ENCODE data around the gene CTU2. TPM values are rescaled to one million over a fixed set of nuclear protein-coding genes. Genes with fewer than 3 reads are reported as not detected.

Gene CTU2
- total RNA-seq, 4 donors from 2014 or later: 2.8 to 5.6 (median 4.2) TPM; not detected in 1

DNA sequence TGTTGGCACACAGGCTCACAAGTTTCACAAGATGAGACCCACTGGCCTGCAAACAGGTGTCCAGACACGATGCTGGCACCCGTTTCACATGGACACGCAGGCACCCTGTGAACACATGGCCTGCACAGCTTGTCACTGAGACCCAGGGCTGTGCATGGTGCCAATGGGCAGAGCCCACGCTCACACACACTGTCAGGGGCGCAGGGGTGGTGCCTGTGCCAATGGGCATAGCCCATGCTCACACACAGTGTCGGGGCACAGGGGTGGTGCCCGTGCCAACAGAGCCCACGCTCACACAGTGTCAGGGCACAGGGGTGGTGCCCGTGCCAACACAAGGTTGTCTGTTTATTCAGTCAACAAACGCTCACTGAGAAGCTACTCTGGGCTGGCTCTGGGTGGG, 29.3 kb downstream of the CTU2 start:
- Histone ChIP-seq H3K36me3 (peaks cover 0 to 24% (median 1%) of the 10 kb centered on the region in 4 donors), H3K27me3 (no peaks in the 10 kb centered on the region), H3K4me1 (peaks cover 0 to 6% (median 3%) of the 10 kb centered on the region in 4 donors), H3K9me3 (no peaks in the 10 kb centered on the region), H3K4me3 (no peak overlapping the region), H3K27ac (no peak overlapping the region)
- in situ Hi-C loops (cut with MboI; ENCODE audit: low pct_ligation_motif_present in 1 of 4, low pct_unique_long_range_greater_than_20kb in 1 of 4, low sequenced_read_pairs in 3 of 4) (loop anchor here in 1 of 4 donors (25.0 kb wide), 1 partner anchor 477 kb away; the partner anchor contains the start of genes SLC22A31 and ZNF778), intact Hi-C loops (cut with DNase I; ENCODE audit: low total_unique reads) (no loop called here)
- TF ChIP-seq POLR2AphosphoS5 (IDR thresholded peaks at IDR 0.05) (no peak), POLR2A (IDR thresholded peaks at IDR 0.05) (no peak), EP300 (IDR thresholded peaks at IDR 0.05; ENCODE audit: low read depth) (no peak)
- TF ChIP-seq, protein P1, sequence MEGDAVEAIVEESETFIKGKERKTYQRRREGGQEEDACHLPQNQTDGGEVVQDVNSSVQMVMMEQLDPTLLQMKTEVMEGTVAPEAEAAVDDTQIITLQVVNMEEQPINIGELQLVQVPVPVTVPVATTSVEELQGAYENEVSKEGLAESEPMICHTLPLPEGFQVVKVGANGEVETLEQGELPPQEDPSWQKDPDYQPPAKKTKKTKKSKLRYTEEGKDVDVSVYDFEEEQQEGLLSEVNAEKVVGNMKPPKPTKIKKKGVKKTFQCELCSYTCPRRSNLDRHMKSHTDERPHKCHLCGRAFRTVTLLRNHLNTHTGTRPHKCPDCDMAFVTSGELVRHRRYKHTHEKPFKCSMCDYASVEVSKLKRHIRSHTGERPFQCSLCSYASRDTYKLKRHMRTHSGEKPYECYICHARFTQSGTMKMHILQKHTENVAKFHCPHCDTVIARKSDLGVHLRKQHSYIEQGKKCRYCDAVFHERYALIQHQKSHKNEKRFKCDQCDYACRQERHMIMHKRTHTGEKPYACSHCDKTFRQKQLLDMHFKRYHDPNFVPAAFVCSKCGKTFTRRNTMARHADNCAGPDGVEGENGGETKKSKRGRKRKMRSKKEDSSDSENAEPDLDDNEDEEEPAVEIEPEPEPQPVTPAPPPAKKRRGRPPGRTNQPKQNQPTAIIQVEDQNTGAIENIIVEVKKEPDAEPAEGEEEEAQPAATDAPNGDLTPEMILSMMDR (IDR thresholded peaks at IDR 0.05): no peak
- DNase-seq: no peak
- 50 to 76% methylated on average over 2 to 9 of the region's 10 CpGs for WGBS, 2 donors (ENCODE audit: low coverage in 1 of 2)

DNA sequence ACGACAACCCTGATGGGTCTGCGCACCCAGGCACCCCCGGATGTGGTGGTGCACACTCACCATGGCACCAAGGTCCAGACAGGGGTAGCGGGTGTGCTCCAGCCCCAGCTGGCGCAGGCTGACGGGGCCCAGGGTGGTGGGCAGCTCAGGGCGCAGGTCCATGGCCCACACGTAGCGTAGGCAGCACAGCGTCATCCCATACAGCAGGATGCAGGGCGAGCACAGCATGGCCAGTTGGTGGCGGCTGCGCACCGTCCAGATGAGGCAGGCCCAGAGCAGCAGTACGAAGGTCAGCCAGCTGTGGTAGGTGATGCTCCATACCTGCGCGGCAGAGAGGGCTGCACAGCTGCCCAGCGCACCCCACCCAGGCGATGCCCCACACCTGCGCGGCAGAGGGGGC, 29.8 kb downstream of the CTU2 start:
- no peak overlapping the region for H3K4me3 ChIP-seq
- intact Hi-C loops (cut with DNase I; ENCODE audit: low total_unique reads): no loop called here
- no peak for TF ChIP-seq EP300 (IDR thresholded peaks at IDR 0.05; ENCODE audit: low read depth)
- TF ChIP-seq, protein P1 (IDR thresholded peaks at IDR 0.05): no peak
- no peak for TF ChIP-seq POLR2A (IDR thresholded peaks at IDR 0.05)
- TF ChIP-seq POLR2AphosphoS5 (IDR thresholded peaks at IDR 0.05): no peak
- no peak for DNase-seq
- H3K27ac ChIP-seq: no peak overlapping the region
- H3K36me3 ChIP-seq: peaks cover 0 to 23% (median 1%) of the 10 kb centered on the region in 4 donors
- no peaks in the 10 kb centered on the region for H3K27me3 ChIP-seq
- 94% methylated on average over 20 of the region's 21 CpGs; no CpG with 5 or more reads in 1 of the 2 donors for WGBS, 2 donors (ENCODE audit: low coverage in 1 of 2)
- peaks cover 0 to 6% (median 3%) of the 10 kb centered on the region in 4 donors for H3K4me1 ChIP-seq
- in situ Hi-C loops (cut with MboI; ENCODE audit: low pct_ligation_motif_present in 1 of 4, low pct_unique_long_range_greater_than_20kb in 1 of 4, low sequenced_read_pairs in 3 of 4): loop anchor here in 1 of 4 donors (25.0 kb wide), 1 partner anchor 476 kb away; the partner anchor contains the start of genes SLC22A31 and ZNF778
- no peaks in the 10 kb centered on the region for H3K9me3 ChIP-seq

DNA sequence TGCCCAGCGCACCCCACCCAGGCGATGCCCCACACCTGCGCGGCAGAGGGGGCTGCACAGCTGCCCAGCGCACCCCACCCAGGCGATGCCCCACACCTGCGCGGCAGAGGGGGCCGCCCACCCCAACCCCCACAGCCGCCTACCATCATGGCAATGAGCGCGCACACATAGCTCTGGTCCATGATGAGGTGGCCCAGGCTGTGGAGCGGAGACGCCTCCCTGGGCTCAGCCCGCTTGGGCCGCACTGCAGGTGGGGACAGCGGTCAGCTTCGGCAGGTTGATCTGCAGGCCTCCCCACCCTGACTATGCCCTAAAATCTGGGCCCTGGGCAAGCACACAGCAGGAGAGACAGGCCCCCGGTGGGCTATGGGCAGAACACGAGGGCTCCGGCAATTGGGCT, 30.2 kb downstream of the CTU2 start:
- H3K9me3 ChIP-seq: no peaks in the 10 kb centered on the region
- peaks cover 0 to 6% (median 3%) of the 10 kb centered on the region in 4 donors for H3K4me1 ChIP-seq
- DNase-seq: no peak
- no peak overlapping the region for H3K27ac ChIP-seq
- H3K36me3 ChIP-seq: peaks cover 0 to 22% (median 1%) of the 10 kb centered on the region in 4 donors
- no peak overlapping the region for H3K4me3 ChIP-seq
- intact Hi-C loops (cut with DNase I; ENCODE audit: low total_unique reads): no loop called here
- TF ChIP-seq POLR2AphosphoS5 (IDR thresholded peaks at IDR 0.05) (no peak), EP300 (IDR thresholded peaks at IDR 0.05; ENCODE audit: low read depth) (no peak), POLR2A (IDR thresholded peaks at IDR 0.05) (no peak)
- TF ChIP-seq, protein P1 (IDR thresholded peaks at IDR 0.05): no peak
- WGBS, 2 donors (ENCODE audit: low coverage in 1 of 2): 91 to 100% methylated on average over 1 to 19 of the region's 21 CpGs
- no peaks in the 10 kb centered on the region for H3K27me3 ChIP-seq
- in situ Hi-C loops (cut with MboI; ENCODE audit: low pct_ligation_motif_present in 1 of 4, low pct_unique_long_range_greater_than_20kb in 1 of 4, low sequenced_read_pairs in 3 of 4): loop anchor here in 1 of 4 donors (25.0 kb wide), 1 partner anchor 476 kb away; the partner anchor contains the start of genes SLC22A31 and ZNF778

DNA sequence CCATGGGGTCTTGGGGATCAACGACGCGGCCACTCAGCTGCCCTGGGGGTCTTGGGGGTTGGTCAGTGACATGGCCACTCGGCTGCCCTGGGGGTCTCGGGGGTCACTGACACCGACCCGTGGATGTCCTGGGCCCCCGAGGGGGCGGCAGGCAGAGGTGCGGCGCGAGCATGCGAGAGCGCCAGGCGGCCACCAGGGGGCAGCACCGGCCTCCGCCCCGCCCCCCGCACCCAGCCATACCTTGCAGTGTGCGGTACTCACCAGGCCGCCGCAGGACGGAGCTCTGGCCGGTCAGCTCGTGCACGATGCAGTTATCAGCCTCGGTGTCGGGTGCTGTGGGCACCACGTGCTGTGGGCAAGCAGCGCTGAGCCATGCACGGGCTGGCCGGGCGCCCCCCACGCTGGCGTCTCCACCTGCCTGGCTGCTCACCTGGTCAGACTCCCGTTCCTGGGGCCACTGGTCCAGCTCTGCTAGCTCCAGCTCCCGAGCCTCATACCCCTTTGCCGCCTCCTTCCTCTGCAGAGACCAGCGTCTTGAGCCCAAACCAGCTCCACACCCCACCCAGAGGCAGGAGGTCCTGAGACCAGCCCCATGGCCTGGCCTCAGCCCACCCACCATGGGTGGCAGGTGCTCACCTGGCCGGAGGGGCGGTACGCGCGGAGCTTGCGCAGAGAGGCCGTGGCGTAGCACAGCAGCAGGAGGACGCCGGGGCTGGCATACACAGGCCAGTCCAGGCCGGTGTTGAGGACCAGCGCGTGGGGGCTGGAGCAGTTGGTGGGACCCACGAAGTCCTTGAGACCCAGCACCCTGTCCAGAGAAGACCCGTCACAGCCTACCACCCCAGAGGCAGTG, 31.2 kb downstream of the CTU2 start:
- Histone ChIP-seq H3K36me3 (peaks cover 0 to 22% (median 0%) of the 10 kb centered on the region in 4 donors), H3K27ac (peak overlapping the region in 1 of 4 donors; percentile 30), H3K4me1 (peaks cover 0 to 6% (median 3%) of the 10 kb centered on the region in 4 donors), H3K9me3 (no peaks in the 10 kb centered on the region), H3K4me3 (no peak overlapping the region), H3K27me3 (no peaks in the 10 kb centered on the region)
- TF ChIP-seq, protein P1 (IDR thresholded peaks at IDR 0.05): peak; percentile 98 to 100 (median 99)
- no peak for TF ChIP-seq POLR2A (IDR thresholded peaks at IDR 0.05)
- peak in 1 of 3 donors; percentile 13 for TF ChIP-seq POLR2AphosphoS5 (IDR thresholded peaks at IDR 0.05)
- no peak for TF ChIP-seq EP300 (IDR thresholded peaks at IDR 0.05; ENCODE audit: low read depth)
- in situ Hi-C loops (cut with MboI; ENCODE audit: low pct_ligation_motif_present in 1 of 4, low pct_unique_long_range_greater_than_20kb in 1 of 4, low sequenced_read_pairs in 3 of 4): loop anchor here in 1 of 4 donors (25.0 kb wide), 1 partner anchor 475 kb away; the partner anchor contains the start of genes SLC22A31 and ZNF778
- intact Hi-C loops (cut with DNase I; ENCODE audit: low total_unique reads): no loop called here
- WGBS, 2 donors (ENCODE audit: low coverage in 1 of 2): 53% methylated on average over 37 of the region's 54 CpGs; no CpG with 5 or more reads in 1 of the 2 donors
- peak; percentile 78 for DNase-seq

All from transverse colon (tissue), 4 donors.